Glomerular visceral epithelial cell (primary cell): ENCODE results near the gene TGM2.
A peak's percentile ranks its signal among the peaks of the same experiment; 100 is the strongest.
"Not testable (repeated sequence)": the region's sequence is repeated elsewhere in the genome, so short reads cannot be mapped to it uniquely, and the experiment has no call there.

ENCODE experiments used
- DNase-seq: peaks from one replicate; pipeline ENCODE4 v3.0.0-alpha.2; 2016; ENCODE audit errors: extremely low spot score

The TGM2 gene

DNA sequence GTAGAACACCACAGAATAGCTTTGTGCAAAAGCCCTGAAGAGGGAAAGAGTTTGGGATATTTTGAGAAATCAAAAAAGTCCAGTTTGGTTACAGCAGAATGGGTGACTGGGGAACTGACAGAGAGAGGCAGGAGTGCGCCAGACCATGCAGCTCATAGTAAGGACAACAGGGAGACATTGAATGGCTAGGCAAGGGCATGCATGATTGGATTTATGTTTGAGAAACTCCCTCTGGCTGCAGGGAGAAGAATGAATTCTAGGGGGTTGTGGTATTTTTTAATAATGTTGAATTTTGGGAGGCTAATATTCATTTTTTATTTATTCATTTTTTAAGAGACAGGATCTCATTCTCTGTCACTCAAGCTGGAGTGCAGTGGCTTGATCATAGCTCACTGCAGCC is 49.9 kb downstream of the TGM2 start:
- peak; percentile 57 for DNase-seq

DNA sequence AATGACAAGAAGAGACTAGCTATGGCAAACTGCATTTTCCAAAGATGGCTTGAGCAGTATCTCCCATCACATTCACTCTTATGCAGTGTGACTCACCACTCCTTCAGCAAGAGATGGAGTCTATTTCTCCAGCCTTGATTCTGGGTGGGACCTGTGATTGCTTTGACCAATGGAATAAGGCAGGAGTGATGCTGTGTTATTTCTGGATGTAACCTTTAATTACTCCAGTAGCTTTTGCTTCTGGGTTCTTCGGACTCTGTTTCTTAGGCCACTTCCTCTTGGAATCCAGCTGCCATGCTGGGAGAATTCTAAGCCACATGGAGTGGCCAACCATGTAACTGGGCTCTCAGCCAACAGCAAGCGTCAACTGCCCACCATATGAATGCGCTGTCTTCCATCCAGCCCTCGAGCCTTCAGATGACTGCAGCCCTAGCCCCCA is 50.7 kb downstream of the TGM2 start:
- DNase-seq, result no peak

DNA sequence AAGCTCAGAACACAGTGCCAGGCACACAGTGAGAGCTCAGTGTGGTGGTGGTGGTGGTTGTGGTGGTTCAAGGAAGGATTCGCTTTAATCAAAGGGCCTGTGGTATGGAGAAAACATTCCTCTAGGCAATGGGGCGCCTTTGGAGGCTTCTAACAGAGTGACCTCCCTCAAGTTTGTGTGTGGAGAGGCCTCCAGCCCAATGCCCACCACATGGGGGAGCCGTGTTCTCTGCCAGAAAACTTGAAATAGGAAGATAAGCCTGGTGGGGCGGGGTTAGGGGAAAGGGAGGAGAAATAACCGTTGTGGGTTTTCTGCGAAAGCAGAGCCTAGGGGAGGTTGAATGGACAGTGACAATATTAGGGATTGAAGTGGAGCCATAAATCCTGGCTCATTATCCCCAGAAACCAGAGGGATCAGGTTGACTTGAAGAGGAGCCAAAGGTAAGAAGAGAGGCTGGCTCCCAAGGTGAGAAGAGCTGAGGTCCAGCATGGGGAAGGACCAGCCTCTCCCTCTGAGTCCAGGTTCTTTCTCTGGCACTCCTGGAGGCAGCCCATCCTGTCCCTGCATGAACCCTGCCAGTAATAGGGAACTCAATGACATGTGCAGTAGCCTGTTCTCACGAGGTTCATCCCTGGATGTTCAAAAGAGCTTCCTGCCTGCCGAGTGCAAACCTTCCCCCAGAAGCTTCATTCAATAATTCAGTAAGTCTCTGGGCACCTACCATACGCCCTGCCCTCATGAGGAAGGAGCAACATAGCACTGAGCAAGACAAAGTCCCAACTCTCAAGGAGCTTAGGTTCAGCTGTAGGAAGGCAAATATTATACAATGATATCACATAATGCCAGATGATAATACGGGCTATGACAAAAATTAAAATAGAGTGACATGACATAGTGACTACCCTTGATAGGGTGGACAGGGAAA is 51.4 kb downstream of the TGM2 start:
- DNase-seq, result peak; percentile 33

DNA sequence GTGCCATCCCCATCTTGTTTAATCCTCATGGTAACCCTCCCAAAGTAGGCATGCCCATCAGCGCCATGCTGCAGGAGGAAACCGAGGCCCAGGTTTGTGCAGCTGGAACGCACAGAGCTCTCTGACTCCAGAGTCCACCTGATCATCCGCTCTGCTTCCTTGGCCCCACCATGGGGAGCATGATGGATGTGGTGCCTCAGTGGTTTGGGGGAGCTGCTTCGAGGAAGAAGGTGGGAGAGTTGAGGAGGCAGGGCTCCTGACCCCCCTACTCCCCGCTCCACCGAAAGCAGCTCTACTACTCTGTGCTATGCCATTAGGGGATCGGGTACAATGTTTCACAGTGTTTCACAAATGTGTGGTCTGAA is 52.2 kb downstream of the TGM2 start:
- no peak for DNase-seq

DNA sequence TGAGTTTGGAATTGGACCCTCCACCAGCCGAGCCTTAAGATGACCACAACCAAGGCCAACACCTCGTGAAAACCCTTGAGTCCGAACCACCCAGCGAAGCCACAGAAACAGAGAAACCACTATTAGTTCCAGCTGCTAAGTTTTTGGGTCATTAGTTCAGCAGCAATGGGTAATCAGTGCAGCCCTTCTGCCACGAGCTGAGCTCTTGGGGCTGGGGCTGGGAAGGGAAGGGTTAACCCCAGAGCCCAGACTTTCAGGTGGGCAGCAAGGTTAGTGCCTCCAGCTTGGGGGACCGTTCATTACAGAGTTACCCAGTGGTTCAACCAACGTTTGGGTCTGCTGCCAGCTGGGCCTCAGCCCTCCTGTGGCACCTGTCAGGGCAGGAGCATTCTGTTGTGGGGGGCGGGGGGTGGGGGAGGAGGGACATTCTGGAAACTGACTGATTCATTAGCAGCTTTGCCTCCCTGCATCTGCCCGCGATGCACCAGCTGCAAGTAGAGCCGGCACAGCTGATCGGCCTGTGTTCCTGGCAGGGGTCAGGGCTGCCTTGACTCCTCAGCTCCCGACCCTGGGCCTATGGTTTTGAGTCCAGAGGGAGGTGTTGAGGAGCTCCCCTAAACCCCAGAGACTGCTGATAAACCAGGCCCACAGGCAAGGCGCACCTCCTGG is 52.7 kb downstream of the TGM2 start:
- DNase-seq, result no peak

DNA sequence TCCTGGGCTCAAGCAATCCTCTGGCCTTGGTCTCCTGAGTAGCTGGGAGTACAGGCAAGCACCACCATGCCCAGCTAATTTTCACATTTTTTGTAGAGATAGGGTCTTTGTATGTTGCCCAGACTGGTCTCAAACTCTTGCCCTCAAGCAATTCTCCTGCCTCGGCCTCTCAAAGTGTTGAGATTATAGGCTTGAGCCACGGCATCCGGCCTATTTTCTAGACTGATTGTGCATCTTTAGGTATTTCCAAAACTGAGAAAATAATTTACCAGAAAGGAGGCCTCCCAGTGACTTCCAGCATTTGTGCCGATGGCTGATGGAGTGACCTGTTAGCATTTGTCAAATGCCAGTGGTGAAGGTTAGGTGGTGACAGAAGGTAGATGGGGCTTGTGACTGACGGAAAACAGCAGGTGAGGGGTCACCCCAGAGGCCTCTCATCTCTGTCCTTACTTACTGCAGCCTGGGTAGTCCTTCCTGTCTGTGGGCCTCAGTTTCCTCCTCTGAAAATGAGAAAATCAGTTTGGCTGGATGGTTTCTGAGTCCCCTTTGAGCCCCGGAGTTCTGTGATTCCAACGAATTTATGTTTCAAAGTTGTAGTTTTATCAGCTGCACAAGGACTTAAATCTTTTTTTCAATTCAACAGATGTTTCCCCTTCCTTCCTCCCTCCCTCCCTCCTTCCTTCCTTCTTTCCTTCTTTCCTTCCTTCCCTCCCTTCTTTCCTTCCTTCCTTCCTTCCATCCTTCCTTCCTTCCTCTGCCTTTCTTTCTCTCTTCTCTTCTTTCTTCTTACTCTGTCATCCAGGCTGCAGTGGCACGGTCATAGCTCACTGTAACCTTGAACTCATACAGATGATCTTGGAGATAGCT is 53.5 kb downstream of the TGM2 start:
- DNase-seq, result no peak

DNA sequence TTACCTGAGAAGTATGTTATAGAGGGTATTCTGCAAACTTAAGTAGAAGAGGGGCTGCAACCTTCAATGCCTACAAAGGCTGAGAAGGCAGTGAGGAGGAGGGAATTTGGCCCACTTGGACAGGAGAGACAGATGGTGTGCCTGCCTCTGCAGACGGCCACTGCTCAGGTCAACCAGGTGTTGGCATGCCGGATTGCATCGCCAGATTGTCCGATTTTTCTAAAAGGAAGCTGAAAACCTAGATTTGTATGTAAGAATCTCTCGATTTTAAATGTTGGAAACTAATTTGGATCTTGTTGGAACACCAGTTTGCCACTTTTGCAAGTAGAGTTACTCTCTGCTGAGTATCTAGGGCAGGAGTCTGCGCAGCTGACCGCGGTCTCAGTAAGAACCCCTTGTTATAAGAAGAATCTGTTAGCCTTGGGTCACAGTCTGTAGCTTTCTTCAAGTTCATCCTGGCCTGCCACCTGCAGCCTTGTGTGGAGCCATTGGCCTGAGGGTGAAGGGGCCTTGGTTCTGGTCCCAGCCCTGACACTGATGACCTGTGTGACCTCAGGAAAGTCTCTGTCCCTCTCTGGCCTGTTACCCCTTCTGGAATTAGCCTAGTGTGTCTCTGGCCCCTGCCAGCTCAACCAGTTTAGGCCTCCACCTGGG is 54.4 kb downstream of the TGM2 start:
- DNase-seq, result no peak

DNA sequence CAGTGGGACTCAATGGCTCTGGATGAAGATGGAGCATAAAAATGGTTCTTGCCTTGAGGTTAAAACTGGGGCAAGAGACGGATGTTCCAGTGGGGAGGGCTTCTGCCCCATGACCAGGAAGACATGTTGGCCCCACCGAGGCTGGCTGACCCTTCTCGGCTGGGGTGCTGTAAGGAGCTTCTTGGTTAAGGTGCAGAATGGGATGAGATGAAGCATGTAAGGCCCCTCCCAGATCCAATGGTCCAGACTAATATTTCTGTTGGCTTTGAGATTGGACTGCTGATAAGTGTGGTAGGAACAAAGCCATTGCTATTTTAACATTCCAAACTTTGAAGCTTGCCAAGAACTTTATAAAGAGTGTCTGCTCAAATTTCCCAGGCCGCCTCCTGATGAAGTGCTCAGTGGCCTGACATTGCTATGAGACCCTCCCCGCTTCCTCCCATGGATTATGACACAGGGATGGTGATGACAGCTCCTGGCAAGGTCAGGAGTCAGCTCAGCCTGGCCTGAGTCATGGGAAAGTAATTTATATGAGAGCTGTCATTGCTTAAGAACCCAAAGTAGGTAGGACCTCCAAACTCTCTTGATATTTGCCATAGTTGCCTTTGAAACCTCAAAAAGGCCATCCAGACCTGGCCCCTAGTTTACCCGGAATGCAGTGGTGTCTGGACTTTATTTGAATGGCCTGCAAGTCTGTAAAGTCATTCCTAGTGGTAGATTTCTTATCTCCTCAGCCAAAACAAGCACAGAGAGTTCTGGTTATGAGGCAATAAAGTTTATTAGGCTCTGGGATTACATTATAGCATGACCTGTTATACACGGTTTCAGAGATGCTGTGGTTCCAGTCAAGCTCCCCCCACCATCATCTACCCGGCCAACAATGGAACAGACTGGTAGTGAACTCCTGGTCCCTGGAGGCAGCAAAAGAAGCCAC is 55.2 kb downstream of the TGM2 start:
- DNase-seq, result peak; percentile 95

DNA sequence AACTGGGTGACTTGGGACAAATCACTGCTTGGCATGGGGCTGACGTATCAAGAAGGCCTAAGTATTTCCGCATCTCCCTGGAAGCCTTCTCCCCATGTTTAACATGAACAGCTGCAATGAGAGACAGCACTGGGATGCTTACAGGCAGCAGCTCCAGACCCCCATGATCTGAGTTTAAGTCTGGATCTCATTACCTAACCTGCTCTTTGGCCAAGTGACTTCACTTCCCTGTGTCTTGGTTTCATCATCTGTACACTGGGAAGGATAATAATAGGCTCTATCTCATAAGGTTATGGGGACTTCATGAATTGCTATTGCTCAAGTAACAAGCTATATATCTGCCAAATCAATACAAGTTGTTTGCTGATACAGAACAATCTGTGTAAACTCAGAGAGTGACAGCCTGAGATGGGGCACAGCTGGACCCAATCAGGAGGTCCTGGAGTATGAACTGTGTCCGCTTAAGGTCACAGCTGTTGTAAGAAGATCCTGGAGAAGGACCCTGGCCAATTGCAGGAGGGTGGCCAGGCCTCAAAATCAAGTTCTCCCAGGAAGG is 56.0 kb downstream of the TGM2 start:
- no peak for DNase-seq

DNA sequence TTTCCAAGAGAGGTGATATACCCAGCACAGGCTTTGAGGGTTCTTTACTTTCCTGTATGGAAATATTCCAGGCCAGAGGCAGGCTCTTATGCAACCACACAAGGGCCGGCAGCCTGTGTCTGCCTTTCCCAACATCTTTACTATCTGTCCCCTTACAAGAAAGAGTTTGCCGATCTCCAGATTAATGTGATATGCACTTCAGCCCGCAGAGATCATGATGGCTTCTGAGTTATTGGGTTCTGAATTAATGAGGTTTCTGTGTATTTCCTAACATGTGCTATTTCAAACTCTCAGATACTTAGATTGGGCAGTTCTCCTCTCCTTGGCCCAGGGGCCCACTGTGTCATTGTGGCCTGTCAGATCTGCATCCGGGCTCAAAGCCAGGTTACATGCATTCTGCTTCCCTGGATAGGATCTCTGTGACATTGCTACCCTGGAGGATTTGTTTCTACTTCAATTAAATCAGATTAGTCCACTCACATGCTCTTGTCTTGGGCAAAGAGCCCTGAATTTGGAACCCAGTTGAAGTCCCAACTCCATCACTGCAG is 56.6 kb downstream of the TGM2 start:
- no peak for DNase-seq

DNA sequence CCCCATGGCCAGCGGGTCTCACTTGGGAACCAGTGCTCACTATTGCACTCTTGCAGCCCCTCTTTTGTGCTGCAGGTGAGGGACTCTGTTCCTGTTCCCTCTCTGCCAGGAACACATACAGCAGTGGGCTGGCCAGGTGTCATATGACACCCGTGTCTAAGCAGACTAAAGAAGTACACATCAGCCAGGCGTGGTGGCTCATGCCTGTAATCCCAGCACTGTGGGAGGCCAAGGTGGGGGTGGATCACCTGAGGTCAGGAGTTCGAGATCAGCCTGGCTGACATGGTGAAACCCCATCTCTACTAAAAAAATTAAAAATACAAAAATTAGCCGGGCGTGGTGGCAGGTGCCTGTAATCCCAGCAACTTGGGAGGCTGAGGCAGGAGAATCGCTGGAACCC is 57.2 kb downstream of the TGM2 start:
- DNase-seq, result not testable (repeated sequence)

DNA sequence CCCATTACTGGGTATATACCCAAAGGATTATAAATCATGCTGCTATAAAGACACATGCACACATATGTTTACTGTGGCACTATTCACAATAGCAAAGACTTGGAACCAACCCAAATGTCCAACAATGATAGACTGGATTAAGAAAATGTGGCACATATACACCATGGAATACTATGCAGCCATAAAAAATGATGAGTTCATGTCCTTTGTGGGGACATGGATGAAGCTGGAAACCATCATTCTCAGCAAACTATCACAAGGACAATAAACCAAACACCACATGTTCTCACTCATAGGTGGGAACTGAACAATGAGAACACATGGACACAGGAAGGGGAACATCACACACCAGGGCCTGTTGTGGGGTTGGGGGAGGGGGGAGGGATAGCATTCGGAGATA is 57.7 kb downstream of the TGM2 start:
- DNase-seq, result not testable (repeated sequence)

DNA sequence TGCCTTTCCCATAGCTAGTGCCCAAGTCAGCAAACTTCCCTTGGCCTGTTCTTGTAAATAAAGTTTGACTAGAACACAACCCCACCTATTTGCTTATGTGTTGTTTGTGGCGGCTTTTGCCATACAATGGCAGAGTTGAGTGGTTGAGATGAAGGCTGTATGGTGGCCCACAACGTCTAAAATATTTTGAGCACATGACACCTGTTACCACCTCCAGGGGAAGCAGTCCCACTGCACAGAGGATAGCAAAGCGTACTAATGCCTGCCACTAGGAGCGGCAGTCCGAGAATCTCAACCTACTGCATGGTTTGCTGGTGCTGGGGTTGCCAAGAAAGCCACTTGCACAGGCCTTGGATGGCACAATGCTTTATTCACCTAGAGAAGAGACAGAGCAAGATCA is 58.6 kb downstream of the TGM2 start:
- no peak for DNase-seq

DNA sequence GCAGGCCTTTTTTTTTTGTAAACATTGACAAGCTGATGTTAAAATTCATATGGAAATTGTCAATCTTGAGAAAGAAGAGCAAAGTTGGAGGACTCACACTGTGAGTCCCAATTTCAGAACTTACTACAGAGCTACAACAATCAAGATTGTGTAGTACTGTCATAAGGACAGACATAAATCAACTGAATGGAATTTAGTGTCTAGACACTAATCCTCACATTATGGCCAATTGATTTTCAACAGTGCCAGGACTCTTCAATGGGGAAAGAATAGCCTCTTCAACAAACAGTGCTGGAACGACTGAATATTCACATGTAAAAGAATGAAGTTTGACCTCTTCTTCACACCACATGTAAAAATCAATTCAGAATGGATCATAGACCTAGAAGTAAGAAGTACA is 60.8 kb downstream of the TGM2 start:
- no peak for DNase-seq

DNA sequence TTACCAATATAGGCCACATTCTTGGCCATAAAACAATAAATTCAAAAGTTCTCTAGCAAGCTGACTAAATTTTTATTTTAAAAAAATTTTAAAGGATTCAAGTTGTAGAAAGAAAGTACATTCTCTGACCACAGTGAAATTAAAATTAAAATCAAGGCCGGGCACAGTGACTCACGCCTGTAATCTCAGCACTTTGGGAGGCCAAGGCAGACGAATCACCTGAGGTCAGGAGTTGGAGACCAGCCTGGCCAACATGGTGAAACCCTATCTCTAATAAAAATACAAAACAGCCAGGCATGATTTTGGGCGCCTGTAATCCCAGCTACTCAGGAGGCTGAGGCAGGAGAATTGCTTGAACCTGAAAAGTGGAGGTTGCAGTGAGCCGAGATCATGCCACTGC is 62.9 kb downstream of the TGM2 start:
- not testable (repeated sequence) for DNase-seq

DNA sequence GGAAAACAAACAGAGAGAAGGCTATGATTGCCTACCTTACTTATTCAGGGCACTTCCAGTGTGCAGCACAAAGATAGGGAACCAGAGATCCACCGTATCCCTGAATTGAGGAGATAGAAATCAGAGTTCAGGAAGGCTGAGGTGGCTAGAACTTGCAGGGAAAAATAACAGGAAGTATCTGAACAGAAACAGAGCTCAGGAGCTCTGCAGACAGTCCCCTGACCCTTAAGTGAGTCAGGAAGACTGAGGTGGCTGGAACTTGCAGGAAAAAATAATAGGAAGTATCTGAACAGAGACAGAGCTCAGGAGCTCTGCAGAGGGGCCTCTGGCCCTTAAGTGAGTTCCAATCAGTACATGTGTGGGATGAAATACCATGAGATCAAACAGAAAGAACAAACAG is 66.1 kb downstream of the TGM2 start:
- DNase-seq, result no peak

DNA sequence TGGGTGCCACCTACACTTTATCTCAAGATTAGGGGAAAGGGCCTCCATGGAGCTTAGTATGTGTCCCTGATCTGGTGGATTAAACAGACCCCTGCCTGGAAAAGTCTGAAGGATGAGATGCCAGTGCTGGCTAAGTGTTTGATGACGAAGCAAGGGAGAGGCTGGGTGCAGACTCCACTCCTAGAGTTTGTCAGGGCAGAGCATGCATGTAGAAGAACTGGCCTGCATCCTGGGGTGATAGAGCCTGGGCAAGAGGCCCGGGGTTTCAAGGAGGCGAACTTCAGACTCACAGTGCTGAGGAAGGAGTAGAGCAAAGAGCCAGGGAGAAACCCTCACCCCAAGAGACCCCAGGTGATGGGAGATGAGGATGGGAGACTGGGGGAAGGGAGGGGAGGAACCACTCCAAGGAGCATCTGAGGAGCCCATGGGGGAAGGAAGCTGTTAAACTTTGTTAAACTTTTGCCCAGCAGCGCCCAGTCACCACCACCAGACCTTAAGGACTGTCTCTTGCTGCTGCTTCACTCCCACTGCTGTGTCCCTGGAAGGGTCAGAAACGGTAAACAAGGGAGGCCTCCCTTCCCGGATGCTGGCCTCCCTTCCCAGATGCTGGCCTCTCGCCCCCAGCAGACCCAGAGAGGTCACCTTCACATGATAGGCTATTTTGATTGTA is 69.9 kb downstream of the TGM2 start:
- no peak for DNase-seq

DNA sequence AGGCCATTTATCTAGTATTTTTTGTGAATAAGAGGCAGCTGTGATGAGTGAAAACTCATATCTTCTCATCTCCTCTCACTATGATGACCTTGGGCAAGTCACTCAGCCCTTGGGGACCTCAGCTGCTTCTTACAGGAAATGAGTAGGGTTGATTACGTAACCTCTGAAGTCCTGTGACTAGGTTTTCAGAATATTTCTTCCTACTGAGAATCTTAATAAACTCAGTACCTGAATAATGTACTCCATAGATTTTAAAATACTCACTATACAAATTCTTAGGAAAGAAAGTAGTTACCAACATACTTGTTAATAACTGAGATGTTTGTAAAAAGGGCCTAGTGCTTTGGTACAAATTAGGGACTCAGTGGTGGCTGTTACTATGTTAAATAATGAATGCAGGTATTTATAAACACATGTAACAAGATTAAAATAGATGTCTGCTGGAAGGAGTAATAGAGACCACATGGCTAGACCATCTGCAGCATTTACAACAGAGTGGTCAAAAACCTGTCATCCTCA is 70.6 kb downstream of the TGM2 start:
- DNase-seq, result peak; percentile 40

DNA sequence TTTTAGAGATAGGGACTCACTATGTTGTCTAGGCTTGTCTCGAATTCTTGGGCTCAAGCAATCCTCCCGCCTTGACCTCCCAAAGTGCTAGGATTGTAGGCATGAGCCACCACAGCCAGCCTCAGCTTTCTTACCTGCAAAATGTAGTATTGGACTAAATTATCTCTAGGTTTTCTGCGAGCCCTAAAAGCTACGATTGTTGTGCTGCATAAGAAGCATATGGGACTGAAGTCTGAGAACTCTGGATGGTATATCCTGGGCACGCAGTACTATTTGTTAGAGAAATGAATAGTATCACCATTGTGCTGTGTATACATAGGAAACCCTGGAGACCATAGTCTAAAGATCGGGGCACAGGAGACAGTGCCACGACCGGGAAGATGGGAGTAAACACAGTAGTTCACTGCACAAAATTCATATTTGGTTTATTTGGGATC is 71.4 kb downstream of the TGM2 start:
- DNase-seq, result no peak
